Endothelial cell (in vitro differentiated cells): ENCODE measurements around the gene TTI1. TPM values are rescaled to one million over a fixed set of nuclear protein-coding genes. Genes with fewer than 3 reads are reported as not detected.
"Not testable (repeated sequence)": the region's sequence is repeated elsewhere in the genome, so short reads cannot be mapped to it uniquely, and the experiment has no call there.

Experiments
- DNase-seq: peaks from one replicate; pipeline ENCODE4 v3.0.0; 2021; ENCODE audit warnings: low spot score
- H3K27ac Mint-ChIP-seq: one replicate; pipeline ENCODE4 v1.8.0; 2021; ENCODE audit warnings: mixed read lengths, inconsistent platforms; ENCODE audit not compliant: unreplicated experiment
- H3K27me3 Mint-ChIP-seq: one replicate; pipeline ENCODE4 v1.8.0; 2021; ENCODE audit warnings: mild to moderate bottlenecking, moderate library complexity, mixed read lengths, inconsistent platforms; ENCODE audit not compliant: unreplicated experiment
- H3K36me3 Mint-ChIP-seq: one replicate; pipeline ENCODE4 v1.8.0; 2021; ENCODE audit warnings: mild to moderate bottlenecking, low read depth, mixed read lengths, inconsistent platforms; ENCODE audit not compliant: unreplicated experiment
- H3K4me1 Mint-ChIP-seq: one replicate; pipeline ENCODE4 v1.8.0; 2021; ENCODE audit warnings: mild to moderate bottlenecking, mixed read lengths, inconsistent platforms; ENCODE audit not compliant: unreplicated experiment
- H3K4me3 Mint-ChIP-seq: one replicate; pipeline ENCODE4 v1.8.0; 2021; ENCODE audit warnings: mild to moderate bottlenecking, mixed read lengths, inconsistent platforms; ENCODE audit not compliant: unreplicated experiment
- H3K9me3 Mint-ChIP-seq: one replicate; pipeline ENCODE4 v1.8.0; 2021; ENCODE audit warnings: mixed read lengths, inconsistent platforms; ENCODE audit not compliant: unreplicated experiment
- total RNA-seq: library from RNA; stranded (reverse); fragmentation: NEBNext Ultra II Directional; extraction: Animal tissue kit (Norgen Biotek cat#: 25700); gene quantifications from one replicate; pipeline ENCODE4 v1.2.1, GENCODE V29; 2021; ENCODE audit not compliant: unreplicated experiment
- TF ChIP-seq, protein P1 (sequence below): fragments of 200-600 bp; sonication (generic); IDR thresholded peaks from one replicate; pipeline ENCODE4 v1.5.0; 2021; ENCODE audit warnings: antibody characterized with exemption; ENCODE audit not compliant: unreplicated experiment

The TTI1 gene
- total RNA-seq, 1 donor from 2014 or later, result 31.9 TPM

DNA sequence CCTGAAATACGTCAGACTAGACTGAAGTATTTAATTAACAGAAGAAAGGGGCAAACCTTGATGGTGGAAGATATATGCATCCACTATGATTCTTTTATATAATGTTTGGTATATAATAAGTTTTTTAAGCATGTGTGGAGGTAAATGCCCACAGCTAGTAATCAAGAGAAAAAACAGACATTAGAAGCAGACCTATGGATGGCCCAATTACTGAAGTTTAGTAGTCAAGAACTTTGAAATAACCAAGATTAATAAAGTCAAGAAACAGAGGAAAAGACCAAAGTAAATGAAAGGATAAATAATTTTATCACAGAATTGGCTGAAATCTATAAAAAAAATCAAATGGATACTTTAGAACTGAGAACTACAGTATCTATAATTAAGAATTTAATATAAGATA lies 15.3 kb downstream of the TTI1 start:
- H3K4me1 Mint-ChIP-seq, result peaks cover 26% of the 10 kb centered on the region
- TF ChIP-seq, protein P1, sequence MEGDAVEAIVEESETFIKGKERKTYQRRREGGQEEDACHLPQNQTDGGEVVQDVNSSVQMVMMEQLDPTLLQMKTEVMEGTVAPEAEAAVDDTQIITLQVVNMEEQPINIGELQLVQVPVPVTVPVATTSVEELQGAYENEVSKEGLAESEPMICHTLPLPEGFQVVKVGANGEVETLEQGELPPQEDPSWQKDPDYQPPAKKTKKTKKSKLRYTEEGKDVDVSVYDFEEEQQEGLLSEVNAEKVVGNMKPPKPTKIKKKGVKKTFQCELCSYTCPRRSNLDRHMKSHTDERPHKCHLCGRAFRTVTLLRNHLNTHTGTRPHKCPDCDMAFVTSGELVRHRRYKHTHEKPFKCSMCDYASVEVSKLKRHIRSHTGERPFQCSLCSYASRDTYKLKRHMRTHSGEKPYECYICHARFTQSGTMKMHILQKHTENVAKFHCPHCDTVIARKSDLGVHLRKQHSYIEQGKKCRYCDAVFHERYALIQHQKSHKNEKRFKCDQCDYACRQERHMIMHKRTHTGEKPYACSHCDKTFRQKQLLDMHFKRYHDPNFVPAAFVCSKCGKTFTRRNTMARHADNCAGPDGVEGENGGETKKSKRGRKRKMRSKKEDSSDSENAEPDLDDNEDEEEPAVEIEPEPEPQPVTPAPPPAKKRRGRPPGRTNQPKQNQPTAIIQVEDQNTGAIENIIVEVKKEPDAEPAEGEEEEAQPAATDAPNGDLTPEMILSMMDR, result no peak
- DNase-seq, result no peak
- H3K27ac Mint-ChIP-seq, result no peak overlapping the region
- peaks cover 5% of the 10 kb centered on the region for H3K27me3 Mint-ChIP-seq
- no peaks in the 10 kb centered on the region for H3K9me3 Mint-ChIP-seq
- peaks cover 53% of the 10 kb centered on the region for H3K36me3 Mint-ChIP-seq
- no peak overlapping the region for H3K4me3 Mint-ChIP-seq

DNA sequence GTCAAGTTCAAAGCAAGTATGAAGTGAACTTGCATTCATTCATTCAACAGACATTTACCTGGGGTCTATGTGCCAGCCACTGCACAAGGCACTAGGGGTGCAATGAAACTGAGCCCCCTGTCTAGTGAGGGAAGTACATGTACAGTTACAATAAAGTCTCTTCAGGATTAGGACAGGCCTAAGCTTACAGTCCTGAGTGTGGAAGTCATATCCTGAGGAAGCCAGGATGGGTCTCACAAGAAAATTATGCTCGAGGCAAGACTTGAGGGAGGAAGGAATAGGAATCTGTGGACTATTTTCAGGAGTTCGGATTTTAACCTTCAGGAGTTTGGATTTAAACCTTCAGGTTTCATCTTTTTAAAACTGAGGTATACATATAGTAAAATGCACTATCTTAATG lies 19.4 kb downstream of the TTI1 start:
- H3K27ac Mint-ChIP-seq, result peak overlapping the region; percentile 68
- DNase-seq, result no peak
- no peak overlapping the region for H3K4me3 Mint-ChIP-seq
- peaks cover 5% of the 10 kb centered on the region for H3K27me3 Mint-ChIP-seq
- TF ChIP-seq, protein P1, result no peak
- H3K9me3 Mint-ChIP-seq, result no peaks in the 10 kb centered on the region
- H3K4me1 Mint-ChIP-seq, result peaks cover 23% of the 10 kb centered on the region
- H3K36me3 Mint-ChIP-seq, result peaks cover 57% of the 10 kb centered on the region

DNA sequence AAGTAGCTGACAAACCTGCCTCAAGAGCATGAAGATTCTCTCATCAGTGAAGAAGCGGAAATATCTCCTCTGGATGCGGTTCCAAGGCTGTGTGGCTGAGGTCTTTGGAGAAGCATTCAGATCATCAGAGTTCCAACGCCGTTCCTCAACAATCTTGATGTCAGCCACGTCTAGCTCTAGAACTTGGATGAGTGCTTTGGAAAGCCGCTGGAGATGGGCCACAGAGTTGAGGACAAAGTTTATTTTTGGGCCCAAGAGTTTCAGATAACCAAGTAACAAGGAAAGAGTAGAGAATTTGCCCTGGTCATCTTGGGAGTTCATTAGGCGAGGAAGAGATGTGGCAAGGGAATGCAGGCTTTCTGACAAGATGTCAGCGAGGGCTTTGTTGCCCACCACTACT lies 20.9 kb downstream of the TTI1 start:
- H3K4me1 Mint-ChIP-seq, result peaks cover 23% of the 10 kb centered on the region
- H3K9me3 Mint-ChIP-seq, result no peaks in the 10 kb centered on the region
- peaks cover 5% of the 10 kb centered on the region for H3K27me3 Mint-ChIP-seq
- no peak overlapping the region for H3K27ac Mint-ChIP-seq
- peaks cover 48% of the 10 kb centered on the region for H3K36me3 Mint-ChIP-seq
- H3K4me3 Mint-ChIP-seq, result peak overlapping the region; percentile 53
- no peak for DNase-seq
- TF ChIP-seq, protein P1, result no peak

DNA sequence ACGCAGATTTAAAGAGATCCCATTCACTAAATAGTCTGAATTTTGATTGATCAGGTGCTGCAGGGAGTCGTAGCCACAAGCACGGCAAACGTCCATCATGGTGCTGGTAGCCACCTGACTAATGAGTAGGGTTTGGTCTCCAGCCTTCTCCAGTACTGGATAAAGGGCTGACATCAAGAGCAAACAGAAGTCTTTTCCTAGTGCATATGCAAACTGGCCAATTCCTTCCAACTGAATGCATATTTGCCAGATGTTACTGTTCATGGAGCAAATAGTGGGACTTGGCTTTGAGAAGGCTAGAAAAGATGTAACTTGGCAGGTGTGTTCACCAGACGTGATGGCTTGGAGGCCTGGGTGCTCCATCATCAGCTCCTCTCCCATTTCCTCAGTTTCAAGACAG lies 21.6 kb downstream of the TTI1 start:
- H3K9me3 Mint-ChIP-seq, result no peaks in the 10 kb centered on the region
- H3K4me1 Mint-ChIP-seq, result peaks cover 23% of the 10 kb centered on the region
- peaks cover 42% of the 10 kb centered on the region for H3K36me3 Mint-ChIP-seq
- H3K4me3 Mint-ChIP-seq, result peak overlapping the region; percentile 53
- peaks cover 4% of the 10 kb centered on the region for H3K27me3 Mint-ChIP-seq
- DNase-seq, result no peak
- no peak overlapping the region for H3K27ac Mint-ChIP-seq
- TF ChIP-seq, protein P1, result no peak

DNA sequence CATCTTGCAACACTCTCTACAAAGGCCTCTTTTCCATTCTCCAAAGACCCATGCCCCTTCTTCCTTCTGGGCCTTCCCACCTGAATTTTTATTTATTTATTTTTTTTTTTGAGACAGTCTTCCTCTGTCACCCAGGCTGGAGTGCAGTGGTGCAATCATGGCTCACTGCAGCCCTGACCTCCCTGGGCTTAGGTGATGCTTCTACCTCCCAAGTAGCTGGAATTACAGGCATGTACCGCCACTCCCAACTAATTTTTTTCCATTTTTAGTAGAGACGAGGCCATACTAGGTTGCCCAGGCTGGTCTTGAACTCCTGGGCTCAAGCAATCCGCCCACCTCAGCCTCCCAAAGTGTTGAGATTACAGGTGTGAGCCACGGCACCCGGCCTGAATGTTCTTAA lies 23.8 kb downstream of the TTI1 start:
- DNase-seq, H3K4me3 Mint-ChIP-seq, H3K9me3 Mint-ChIP-seq, H3K27me3 Mint-ChIP-seq, H3K27ac Mint-ChIP-seq: not testable (repeated sequence)
- H3K36me3 Mint-ChIP-seq, result peaks cover 25% of the 10 kb centered on the region
- peaks cover 26% of the 10 kb centered on the region for H3K4me1 Mint-ChIP-seq
